HepG2 (cell line): ENCODE data around the gene PLD1. TPM values are rescaled to one million over a fixed set of nuclear protein-coding genes. Genes with fewer than 3 reads are reported as not detected.

ENCODE experiments used
- CAMTA2 ChIP-seq: sonication (generic); formaldehyde crosslinking; IDR thresholded peaks from 2 replicates; pipeline ENCODE4 v1.4.0; 2020; ENCODE audit warnings: mild to moderate bottlenecking, missing genetic modification reagents, borderline replicate concordance
- DMTF1 ChIP-seq: sonication (generic); formaldehyde crosslinking; IDR thresholded peaks from 2 replicates; pipeline ENCODE4 v1.4.0; 2020; ENCODE audit warnings: mild to moderate bottlenecking, missing genetic modification reagents
- HCFC1 ChIP-seq: fragments of 150-350 bp; IDR thresholded peaks from 2 replicates; pipeline ENCODE4 v1.6.1; 2014; ENCODE audit warnings: low read depth, low read length
- HIVEP1 ChIP-seq: sonication (generic); formaldehyde crosslinking; IDR thresholded peaks from 2 replicates; pipeline ENCODE4 v1.4.0; 2020; ENCODE audit warnings: mild to moderate bottlenecking, missing genetic modification reagents
- KAT7 ChIP-seq: IDR thresholded peaks from 2 replicates; pipeline ENCODE4 v1.6.1; 2018; ENCODE audit warnings: borderline replicate concordance, missing compliant biosample characterization
- KDM2A ChIP-seq: sonication (generic); formaldehyde crosslinking; IDR thresholded peaks from 2 replicates; pipeline ENCODE4 v1.4.0; 2020; ENCODE audit warnings: low read depth, missing genetic modification reagents, borderline replicate concordance
- MAF1 ChIP-seq: sonication (generic); formaldehyde crosslinking; IDR thresholded peaks from 2 replicates; pipeline ENCODE4 v1.5.0; 2020; ENCODE audit warnings: missing genetic modification reagents, borderline replicate concordance
- NCOA1 ChIP-seq: sonication (generic); formaldehyde crosslinking; IDR thresholded peaks from 2 replicates; pipeline ENCODE4 v1.9.0; 2021; ENCODE audit warnings: missing genetic modification reagents
- PHB2 ChIP-seq: fragments of 450-650 bp; IDR thresholded peaks from 2 replicates; pipeline ENCODE4 v1.6.1; 2018; ENCODE audit not compliant: partially characterized antibody
- REST ChIP-seq, 2 experiments: IDR thresholded peaks; 2 replicates each; pipeline ENCODE4 v1.6.1; 2011 to 2012; ENCODE audit warnings: low read length in 2 of 2, borderline replicate concordance in 1 of 2, low read depth in 1 of 2, mild to moderate bottlenecking in 1 of 2, moderate library complexity in 1 of 2
- STAT5B ChIP-seq: sonication (generic); formaldehyde crosslinking; IDR thresholded peaks from 2 replicates; pipeline ENCODE4 v1.4.0; 2020; ENCODE audit warnings: missing genetic modification reagents
- TEAD2 ChIP-seq: sonication (generic); formaldehyde crosslinking; IDR thresholded peaks from 2 replicates; pipeline ENCODE4 v1.9.0; 2021; ENCODE audit warnings: missing genetic modification reagents
- TFDP2 ChIP-seq: sonication (generic); formaldehyde crosslinking; IDR thresholded peaks from 2 replicates; pipeline ENCODE4 v1.4.0; 2020; ENCODE audit warnings: missing genetic modification reagents
- TRAFD1 ChIP-seq: sonication (generic); formaldehyde crosslinking; IDR thresholded peaks from 2 replicates; pipeline ENCODE4 v1.5.1; 2020; ENCODE audit warnings: missing genetic modification reagents, mild to moderate bottlenecking, borderline replicate concordance
- ZBTB37 ChIP-seq: sonication (generic); formaldehyde crosslinking; IDR thresholded peaks from 2 replicates; pipeline ENCODE4 v1.4.0; 2020; ENCODE audit warnings: mild to moderate bottlenecking, missing genetic modification reagents
- ZNF138 ChIP-seq: sonication (generic); formaldehyde crosslinking; IDR thresholded peaks from 2 replicates; pipeline ENCODE4 v1.5.0; 2020; ENCODE audit warnings: mild to moderate bottlenecking, low read depth, missing genetic modification reagents
- ZNF598 ChIP-seq: sonication (generic); formaldehyde crosslinking; IDR thresholded peaks from 2 replicates; pipeline ENCODE4 v1.5.1; 2020; ENCODE audit warnings: mild to moderate bottlenecking, missing genetic modification reagents, borderline replicate concordance
- ZSCAN29 ChIP-seq: sonication (generic); formaldehyde crosslinking; conservative IDR thresholded peaks from 2 replicates; pipeline ENCODE4 v1.4.0; 2020; ENCODE audit warnings: mild to moderate bottlenecking, missing genetic modification reagents
- polyA plus RNA-seq, 8 experiments: library from polyadenylated mRNA; depleted of rRNA in 3 of 8; stranded (reverse) in 7 of 8; unstranded in 1 of 8; fragments of >200 nt; fragmentation: Illumina TruSeq in 4 of 8; extraction: Trizol in 4 of 8; gene quantifications; 2 replicates each; pipeline versions ENCODE4 v1.2.1 to v1.2.3, GENCODE V29; 2011 to 2016; ENCODE audit warnings: low read depth in 4 of 8, missing spikeins in 1 of 8, mixed read lengths in 1 of 8; ENCODE audit not compliant: insufficient read depth in 1 of 8
- total RNA-seq, 5 experiments: library from RNA; depleted of rRNA; stranded (reverse); fragments of >200 nt; fragmentation: Illumina TruSeq; extraction: Trizol; gene quantifications; 2 replicates each; pipeline ENCODE4 v1.2.3, GENCODE V29; 2016; ENCODE audit warnings: low read depth in 1 of 5

Gene PLD1
- total and polyA plus RNA-seq, 2 of the 13 experiments (the other 11 are each of a cell fraction or from before 2014, with no cell fraction given): 27.1 to 59.4 TPM

- TF ChIP-seq ZNF138 (CRISPR knock-in tag): no peak
- TF ChIP-seq KAT7: no peak
- no peak for TF ChIP-seq STAT5B (CRISPR knock-in tag)
- TF ChIP-seq NCOA1 (CRISPR knock-in tag): 0 out of 2 replicates have a peak, but pooled peaks have one; percentile 25
- TF ChIP-seq ZBTB37 (CRISPR knock-in tag): no peak
- TF ChIP-seq CAMTA2 (CRISPR knock-in tag): no peak
- no peak for TF ChIP-seq PHB2
- TF ChIP-seq TEAD2 (CRISPR knock-in tag): no peak
- TF ChIP-seq REST (IDR thresholded peaks at IDR 0.05; ENCODE audit: borderline replicate concordance in 1 of 2, low read depth in 1 of 2, low read length in 2 of 2): peak in 1 of 2 experiments; percentile 62; a peak in 2 of 4 replicates
- TF ChIP-seq TRAFD1 (CRISPR knock-in tag): no peak
- no peak for TF ChIP-seq HIVEP1 (CRISPR knock-in tag)
- no peak for TF ChIP-seq KDM2A (CRISPR knock-in tag)
- no peak for TF ChIP-seq HCFC1
- peak; percentile 88; the same call in 1 of the 2 replicates for TF ChIP-seq ZSCAN29 (CRISPR knock-in tag)
- no peak for TF ChIP-seq TFDP2 (CRISPR knock-in tag)
- TF ChIP-seq DMTF1 (CRISPR knock-in tag): no peak
- no peak for TF ChIP-seq ZNF598 (CRISPR knock-in tag)
- no peak for TF ChIP-seq MAF1 (CRISPR knock-in tag)
Measured at GRCh38 chr3:171806200-171807128, 3.8 kb downstream of the PLD1 start (continued).
